ENCODE data around the gene TMEM9. TPM values are rescaled to one million over a fixed set of nuclear protein-coding genes. Genes with fewer than 3 reads are reported as not detected.

Gene TMEM9
- total and polyA plus RNA-seq, 2 of the 8 experiments (the other 6 are each of a cell fraction or from before 2014, with no cell fraction given): 79.9 to 181 TPM

DNA sequence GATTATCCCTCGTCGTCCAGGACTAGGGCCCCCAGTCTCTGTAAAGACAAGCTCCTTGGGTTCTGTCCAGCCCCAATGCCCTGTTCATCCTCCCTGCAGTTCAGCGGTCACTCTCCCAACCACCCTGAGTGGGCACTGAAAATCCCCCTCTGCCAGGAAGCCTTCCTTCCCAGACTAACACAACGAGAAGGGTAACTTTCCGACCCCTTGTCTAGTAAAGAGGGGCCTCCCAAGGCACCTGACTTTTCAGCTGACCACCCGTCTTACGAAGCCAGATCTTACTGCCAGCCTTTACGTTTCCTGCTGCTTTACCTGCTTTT, 13.4 kb downstream of the TMEM9 start:
- Histone ChIP-seq H3K79me2 (ENCODE audit: control insufficient read depth in 1 of 2, insufficient read depth in 2 of 2, low read length in 2 of 2) (no peaks in the 10 kb centered on the region), H4K8ac (ENCODE audit: extremely low read depth, insufficient read depth, low read length) (no peak overlapping the region), H3K9me3 (ENCODE audit: insufficient read depth in 2 of 2, low read depth in 1 of 2, low read length in 1 of 2) (no peaks in the 10 kb centered on the region), H3K4me2 (ENCODE audit: insufficient read depth in 1 of 2, low read depth in 2 of 2, low read length in 2 of 2) (no peak overlapping the region), H3K23ac (ENCODE audit: insufficient read length) (no peak overlapping the region), H3K4ac (replicated peaks; ENCODE audit: insufficient read length, low read depth, low read length) (no peak overlapping the region), H4K5ac (ENCODE audit: insufficient read length, low read depth, low read length) (no peak overlapping the region), H3K14ac (ENCODE audit: insufficient read length) (no peak overlapping the region), H3K56ac (replicated peaks; ENCODE audit: insufficient read length, low read depth, low read length) (no peak overlapping the region), H3K27ac (ENCODE audit: low read depth, low read length) (no peak overlapping the region), H3K79me1 (ENCODE audit: low read depth, low read length) (no peaks in the 10 kb centered on the region), H2BK5ac (ENCODE audit: low read depth, low read length) (no peak overlapping the region), H3K27me3 (replicated peaks in 1 of 4; ENCODE audit: control insufficient read depth in 3 of 4, extremely low read depth in 1 of 4, insufficient read depth in 3 of 4, low read length in 3 of 4) (no peaks in the 10 kb centered on the region), H2BK20ac (ENCODE audit: low read length) (no peak overlapping the region), H2AFZ (ENCODE audit: low read length) (no peak overlapping the region), H3K4me3 (ENCODE audit: extremely low read depth in 1 of 4, insufficient read depth in 2 of 4, low read depth in 3 of 4, low read length in 4 of 4) (no peak overlapping the region), H2BK120ac (replicated peaks; ENCODE audit: low read depth, low read length) (no peak overlapping the region), H3K4me1 (replicated peaks in 1 of 4; ENCODE audit: control insufficient read depth in 3 of 4, insufficient read depth in 4 of 4, low read length in 3 of 4) (no peaks in the 10 kb centered on the region), H2BK12ac (ENCODE audit: low read depth, low read length) (no peak overlapping the region), H3K23me2 (ENCODE audit: low read depth, low read length) (no peaks in the 10 kb centered on the region), H4K91ac (replicated peaks; ENCODE audit: insufficient read length, low read length) (no peak overlapping the region), H3K36me3 (ENCODE audit: control insufficient read depth in 2 of 4, insufficient read depth in 4 of 4, low read length in 3 of 4) (peaks cover 46 to 85% (median 66%) of the 10 kb centered on the region in 4 experiments), H2AK5ac (ENCODE audit: low read depth, low read length) (no peak overlapping the region), H2BK15ac (ENCODE audit: low read length) (no peak overlapping the region), H4K20me1 (replicated peaks in 1 of 2; ENCODE audit: control insufficient read depth in 1 of 2, insufficient read depth in 2 of 2, low read length in 2 of 2) (peaks cover 12 to 17% of the 10 kb centered on the region in 2 experiments), H3K9ac (replicated peaks in 1 of 4; ENCODE audit: extremely low read depth in 1 of 4, low read depth in 3 of 4, low read length in 3 of 4) (no peak overlapping the region), H3K18ac (ENCODE audit: extremely low read depth, low read length) (no peak overlapping the region)
- ChIA-PET CTCF (ENCODE audit: partially characterized antibody) (interaction anchor here (1.1 to 5.8 kb wide), 6 partner anchors 8 to 113 kb away, joined by 3 to 32 read pairs (median 12); partner anchors contain the start of gene ASCL5), POLR2A (ENCODE audit: partially characterized antibody) (interaction anchor here (0.8 to 4.4 kb wide), 6 partner anchors 9 to 85 kb away, joined by 3 to 20 read pairs (median 4); partner anchors contain the start of gene TMEM9)
- 88% methylated on average over 8 of the region's 8 CpGs; no CpG with 5 or more reads in 1 of the 2 experiments for WGBS, 2 experiments (ENCODE audit: extremely low coverage in 1 of 2, insufficient coverage in 1 of 2, insufficient read length in 1 of 2, insufficient replicate concordance in 2 of 2, low coverage in 1 of 2, low lambda C conversion rate in 2 of 2, missing lambda C conversion rate in 1 of 2)
- DNase-seq (ENCODE audit: low read depth in 1 of 2, low spot score in 2 of 2) (no peak), FAIRE-seq (no peak)
- TF ChIP-seq RXRA (IDR thresholded peaks at IDR 0.05; ENCODE audit: insufficient read depth, low read depth, low read length) (no peak), CEBPB (IDR thresholded peaks at IDR 0.05; ENCODE audit: low read depth, low read length) (no peak), HDAC6 (IDR thresholded peaks at IDR 0.05; ENCODE audit: low read depth, low read length) (no peak), JUND (IDR thresholded peaks at IDR 0.05; ENCODE audit: low read length) (no peak), TCF12 (IDR thresholded peaks at IDR 0.05; ENCODE audit: low read depth, low read length) (no peak), CREB1 (IDR thresholded peaks at IDR 0.05) (no peak), NANOG (IDR thresholded peaks at IDR 0.05; ENCODE audit: insufficient read depth, low read depth, low read length, poor library complexity, severe bottlenecking) (no peak), NRF1 (IDR thresholded peaks at IDR 0.05; ENCODE audit: low read depth, low read length) (no peak), RFX5 (IDR thresholded peaks at IDR 0.05; ENCODE audit: borderline replicate concordance, low read depth, low read length) (no peak), POLR2AphosphoS5 (IDR thresholded peaks at IDR 0.05; ENCODE audit: low read depth, low read length) (no peak), SP2 (IDR thresholded peaks at IDR 0.05; ENCODE audit: low read length) (no peak), BCL11A (IDR thresholded peaks at IDR 0.05; ENCODE audit: low read depth in 2 of 2, low read length in 2 of 2) (no peak), EGR1 (IDR thresholded peaks at IDR 0.05; ENCODE audit: borderline replicate concordance, low read depth, low read length) (no peak), ASH2L (IDR thresholded peaks at IDR 0.05; ENCODE audit: low read length) (no peak), SRF (IDR thresholded peaks at IDR 0.05; ENCODE audit: low read depth, low read length) (no peak), RBBP5 (IDR thresholded peaks at IDR 0.05; ENCODE audit: borderline replicate concordance, low read depth, low read length) (no peak), SIRT6 (IDR thresholded peaks at IDR 0.05; ENCODE audit: low read length) (no peak)
